ENCODE data around the gene PPP1R36. TPM values are rescaled to one million over a fixed set of nuclear protein-coding genes. Genes with fewer than 3 reads are reported as not detected.

Gene PPP1R36
- total and polyA plus RNA-seq, 2 of the 13 experiments (the other 11 are each of a cell fraction or from before 2014, with no cell fraction given) = 0.11 to 0.17 TPM

DNA sequence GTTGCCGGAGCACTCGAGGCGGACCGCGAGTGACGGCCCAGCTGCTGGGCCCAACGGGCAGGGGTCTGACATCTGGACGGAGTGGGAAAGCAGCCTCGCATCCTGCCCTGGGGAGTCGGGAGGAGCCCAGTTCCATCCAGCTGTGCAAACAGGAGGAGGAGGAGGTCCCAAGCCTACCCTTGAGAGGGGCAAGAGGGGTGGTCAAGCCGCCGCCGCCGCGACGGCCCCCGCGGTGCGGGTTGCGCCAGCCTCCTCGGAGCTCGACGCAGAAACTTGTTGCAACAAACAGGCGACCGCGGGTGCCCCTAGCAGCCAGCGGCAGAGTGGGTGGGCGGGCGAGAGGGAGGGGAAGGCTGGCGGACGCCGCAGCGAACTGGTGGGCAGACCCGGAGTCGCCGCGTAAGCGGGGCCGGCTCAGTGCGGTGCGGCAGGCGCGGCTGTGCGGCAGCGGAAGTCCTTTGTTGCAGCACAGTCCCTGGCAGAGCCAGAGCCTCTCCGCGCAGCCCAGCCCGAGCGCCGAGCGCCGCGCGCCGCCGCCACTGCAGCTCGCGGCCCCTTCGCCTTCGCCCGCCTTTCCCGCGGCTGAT, 45.4 kb upstream of the PPP1R36 start, which contains the start of gene ZBTB1 (continued):
- TF ChIP-seq, protein P1, sequence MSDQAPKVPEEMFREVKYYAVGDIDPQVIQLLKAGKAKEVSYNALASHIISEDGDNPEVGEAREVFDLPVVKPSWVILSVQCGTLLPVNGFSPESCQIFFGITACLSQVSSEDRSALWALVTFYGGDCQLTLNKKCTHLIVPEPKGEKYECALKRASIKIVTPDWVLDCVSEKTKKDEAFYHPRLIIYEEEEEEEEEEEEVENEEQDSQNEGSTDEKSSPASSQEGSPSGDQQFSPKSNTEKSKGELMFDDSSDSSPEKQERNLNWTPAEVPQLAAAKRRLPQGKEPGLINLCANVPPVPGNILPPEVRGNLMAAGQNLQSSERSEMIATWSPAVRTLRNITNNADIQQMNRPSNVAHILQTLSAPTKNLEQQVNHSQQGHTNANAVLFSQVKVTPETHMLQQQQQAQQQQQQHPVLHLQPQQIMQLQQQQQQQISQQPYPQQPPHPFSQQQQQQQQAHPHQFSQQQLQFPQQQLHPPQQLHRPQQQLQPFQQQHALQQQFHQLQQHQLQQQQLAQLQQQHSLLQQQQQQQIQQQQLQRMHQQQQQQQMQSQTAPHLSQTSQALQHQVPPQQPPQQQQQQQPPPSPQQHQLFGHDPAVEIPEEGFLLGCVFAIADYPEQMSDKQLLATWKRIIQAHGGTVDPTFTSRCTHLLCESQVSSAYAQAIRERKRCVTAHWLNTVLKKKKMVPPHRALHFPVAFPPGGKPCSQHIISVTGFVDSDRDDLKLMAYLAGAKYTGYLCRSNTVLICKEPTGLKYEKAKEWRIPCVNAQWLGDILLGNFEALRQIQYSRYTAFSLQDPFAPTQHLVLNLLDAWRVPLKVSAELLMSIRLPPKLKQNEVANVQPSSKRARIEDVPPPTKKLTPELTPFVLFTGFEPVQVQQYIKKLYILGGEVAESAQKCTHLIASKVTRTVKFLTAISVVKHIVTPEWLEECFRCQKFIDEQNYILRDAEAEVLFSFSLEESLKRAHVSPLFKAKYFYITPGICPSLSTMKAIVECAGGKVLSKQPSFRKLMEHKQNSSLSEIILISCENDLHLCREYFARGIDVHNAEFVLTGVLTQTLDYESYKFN (CRISPR knock-in tag; conservative IDR thresholded peaks at IDR 0.05) = no peak; the same call in 1 of the 2 replicates
- TF ChIP-seq, protein P2, sequence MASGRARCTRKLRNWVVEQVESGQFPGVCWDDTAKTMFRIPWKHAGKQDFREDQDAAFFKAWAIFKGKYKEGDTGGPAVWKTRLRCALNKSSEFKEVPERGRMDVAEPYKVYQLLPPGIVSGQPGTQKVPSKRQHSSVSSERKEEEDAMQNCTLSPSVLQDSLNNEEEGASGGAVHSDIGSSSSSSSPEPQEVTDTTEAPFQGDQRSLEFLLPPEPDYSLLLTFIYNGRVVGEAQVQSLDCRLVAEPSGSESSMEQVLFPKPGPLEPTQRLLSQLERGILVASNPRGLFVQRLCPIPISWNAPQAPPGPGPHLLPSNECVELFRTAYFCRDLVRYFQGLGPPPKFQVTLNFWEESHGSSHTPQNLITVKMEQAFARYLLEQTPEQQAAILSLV (CRISPR knock-in tag; IDR thresholded peaks at IDR 0.05; ENCODE audit: borderline replicate concordance) = no peak
- TF ChIP-seq ZNF777 (CRISPR knock-in tag; IDR thresholded peaks at IDR 0.05) (peak; percentile 59; the same call in 1 of the 2 replicates), ZKSCAN8 (CRISPR knock-in tag; IDR thresholded peaks at IDR 0.05; ENCODE audit: borderline replicate concordance) (0 out of 2 replicates have a peak, but pooled peaks have one; percentile 42), ISL2 (CRISPR knock-in tag; IDR thresholded peaks at IDR 0.05) (peak; percentile 19; the same call in 1 of the 2 replicates), ADNP (CRISPR knock-in tag; IDR thresholded peaks at IDR 0.05) (no peak), ZNF839 (CRISPR knock-in tag; IDR thresholded peaks at IDR 0.05; ENCODE audit: borderline replicate concordance) (no peak), ZNF782 (CRISPR knock-in tag; IDR thresholded peaks at IDR 0.05; ENCODE audit: borderline replicate concordance) (no peak; the same call in 1 of the 2 replicates), ZNF761 (CRISPR knock-in tag; conservative IDR thresholded peaks at IDR 0.05) (peak; percentile 6; the same call in 1 of the 2 replicates), ARNT (IDR thresholded peaks at IDR 0.05) (no peak)
- TF ChIP-seq, protein P3, sequence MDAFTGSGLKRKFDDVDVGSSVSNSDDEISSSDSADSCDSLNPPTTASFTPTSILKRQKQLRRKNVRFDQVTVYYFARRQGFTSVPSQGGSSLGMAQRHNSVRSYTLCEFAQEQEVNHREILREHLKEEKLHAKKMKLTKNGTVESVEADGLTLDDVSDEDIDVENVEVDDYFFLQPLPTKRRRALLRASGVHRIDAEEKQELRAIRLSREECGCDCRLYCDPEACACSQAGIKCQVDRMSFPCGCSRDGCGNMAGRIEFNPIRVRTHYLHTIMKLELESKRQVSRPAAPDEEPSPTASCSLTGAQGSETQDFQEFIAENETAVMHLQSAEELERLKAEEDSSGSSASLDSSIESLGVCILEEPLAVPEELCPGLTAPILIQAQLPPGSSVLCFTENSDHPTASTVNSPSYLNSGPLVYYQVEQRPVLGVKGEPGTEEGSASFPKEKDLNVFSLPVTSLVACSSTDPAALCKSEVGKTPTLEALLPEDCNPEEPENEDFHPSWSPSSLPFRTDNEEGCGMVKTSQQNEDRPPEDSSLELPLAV (CRISPR knock-in tag; conservative IDR thresholded peaks at IDR 0.05; ENCODE audit: low read depth) = no peak
- TF ChIP-seq, protein P4, sequence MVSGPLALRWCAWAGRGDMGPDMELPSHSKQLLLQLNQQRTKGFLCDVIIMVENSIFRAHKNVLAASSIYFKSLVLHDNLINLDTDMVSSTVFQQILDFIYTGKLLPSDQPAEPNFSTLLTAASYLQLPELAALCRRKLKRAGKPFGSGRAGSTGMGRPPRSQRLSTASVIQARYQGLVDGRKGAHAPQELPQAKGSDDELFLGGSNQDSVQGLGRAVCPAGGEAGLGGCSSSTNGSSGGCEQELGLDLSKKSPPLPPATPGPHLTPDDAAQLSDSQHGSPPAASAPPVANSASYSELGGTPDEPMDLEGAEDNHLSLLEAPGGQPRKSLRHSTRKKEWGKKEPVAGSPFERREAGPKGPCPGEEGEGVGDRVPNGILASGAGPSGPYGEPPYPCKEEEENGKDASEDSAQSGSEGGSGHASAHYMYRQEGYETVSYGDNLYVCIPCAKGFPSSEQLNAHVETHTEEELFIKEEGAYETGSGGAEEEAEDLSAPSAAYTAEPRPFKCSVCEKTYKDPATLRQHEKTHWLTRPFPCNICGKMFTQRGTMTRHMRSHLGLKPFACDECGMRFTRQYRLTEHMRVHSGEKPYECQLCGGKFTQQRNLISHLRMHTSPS (CRISPR knock-in tag; IDR thresholded peaks at IDR 0.05; ENCODE audit: low read depth) = no peak; the same call in 1 of the 2 replicates
- TF ChIP-seq, protein P5, sequence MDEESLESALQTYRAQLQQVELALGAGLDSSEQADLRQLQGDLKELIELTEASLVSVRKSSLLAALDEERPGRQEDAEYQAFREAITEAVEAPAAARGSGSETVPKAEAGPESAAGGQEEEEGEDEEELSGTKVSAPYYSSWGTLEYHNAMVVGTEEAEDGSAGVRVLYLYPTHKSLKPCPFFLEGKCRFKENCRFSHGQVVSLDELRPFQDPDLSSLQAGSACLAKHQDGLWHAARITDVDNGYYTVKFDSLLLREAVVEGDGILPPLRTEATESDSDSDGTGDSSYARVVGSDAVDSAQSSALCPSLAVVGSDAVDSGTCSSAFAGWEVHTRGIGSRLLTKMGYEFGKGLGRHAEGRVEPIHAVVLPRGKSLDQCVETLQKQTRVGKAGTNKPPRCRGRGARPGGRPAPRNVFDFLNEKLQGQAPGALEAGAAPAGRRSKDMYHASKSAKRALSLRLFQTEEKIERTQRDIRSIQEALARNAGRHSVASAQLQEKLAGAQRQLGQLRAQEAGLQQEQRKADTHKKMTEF (CRISPR knock-in tag; IDR thresholded peaks at IDR 0.05) = peak; percentile 62; the same call in 1 of the 2 replicates
- TF ChIP-seq, protein P6, sequence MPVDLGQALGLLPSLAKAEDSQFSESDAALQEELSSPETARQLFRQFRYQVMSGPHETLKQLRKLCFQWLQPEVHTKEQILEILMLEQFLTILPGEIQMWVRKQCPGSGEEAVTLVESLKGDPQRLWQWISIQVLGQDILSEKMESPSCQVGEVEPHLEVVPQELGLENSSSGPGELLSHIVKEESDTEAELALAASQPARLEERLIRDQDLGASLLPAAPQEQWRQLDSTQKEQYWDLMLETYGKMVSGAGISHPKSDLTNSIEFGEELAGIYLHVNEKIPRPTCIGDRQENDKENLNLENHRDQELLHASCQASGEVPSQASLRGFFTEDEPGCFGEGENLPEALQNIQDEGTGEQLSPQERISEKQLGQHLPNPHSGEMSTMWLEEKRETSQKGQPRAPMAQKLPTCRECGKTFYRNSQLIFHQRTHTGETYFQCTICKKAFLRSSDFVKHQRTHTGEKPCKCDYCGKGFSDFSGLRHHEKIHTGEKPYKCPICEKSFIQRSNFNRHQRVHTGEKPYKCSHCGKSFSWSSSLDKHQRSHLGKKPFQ (CRISPR knock-in tag; IDR thresholded peaks at IDR 0.05; ENCODE audit: insufficient replicate concordance) = peak; percentile 74

Data from HepG2 (cell line).